MG63 (cell line): Measurements from ENCODE around the gene DRC7. TPM values are rescaled to one million over a fixed set of nuclear protein-coding genes. Genes with fewer than 3 reads are reported as not detected.
A peak's percentile ranks its signal among the peaks of the same experiment; 100 is the strongest.
"Not testable (repeated sequence)": the region's sequence is repeated elsewhere in the genome, so short reads cannot be mapped to it uniquely, and the experiment has no call there.

Source experiments
- DNase-seq: peaks from one replicate; pipeline ENCODE4 v3.0.0-alpha.2; 2020
- H3K27me3 ChIP-seq: fragments of 250-450 bp; sonication (Bioruptor Pico); 2 replicates; pipeline ENCODE4 v1.5.1; 2020; ENCODE audit warnings: mild to moderate bottlenecking, moderate library complexity
- H3K36me3 ChIP-seq: fragments of 250-450 bp; sonication (Bioruptor Pico); 2 replicates; pipeline ENCODE4 v1.5.1; 2020; ENCODE audit warnings: mild to moderate bottlenecking, moderate library complexity
- H3K4me3 ChIP-seq: fragments of 250-450 bp; sonication (Bioruptor Pico); 2 replicates; pipeline ENCODE4 v1.5.1; 2020; ENCODE audit warnings: mild to moderate bottlenecking, moderate library complexity
- H3K9me3 ChIP-seq: fragments of 250-450 bp; sonication (Bioruptor Pico); 2 replicates; pipeline ENCODE4 v1.5.1; 2020; ENCODE audit warnings: mild to moderate bottlenecking, moderate library complexity
- total RNA-seq: library from RNA; depleted of rRNA; stranded (reverse); fragments of >200 nt; shearing (Covaris generic); gene quantifications from 2 replicates; pipeline ENCODE4 v1.2.3, GENCODE V29; 2014; ENCODE audit warnings: low replicate concordance

DRC7 gene
- total RNA-seq, 1 experiment from 2014 or later: not detected

DNA sequence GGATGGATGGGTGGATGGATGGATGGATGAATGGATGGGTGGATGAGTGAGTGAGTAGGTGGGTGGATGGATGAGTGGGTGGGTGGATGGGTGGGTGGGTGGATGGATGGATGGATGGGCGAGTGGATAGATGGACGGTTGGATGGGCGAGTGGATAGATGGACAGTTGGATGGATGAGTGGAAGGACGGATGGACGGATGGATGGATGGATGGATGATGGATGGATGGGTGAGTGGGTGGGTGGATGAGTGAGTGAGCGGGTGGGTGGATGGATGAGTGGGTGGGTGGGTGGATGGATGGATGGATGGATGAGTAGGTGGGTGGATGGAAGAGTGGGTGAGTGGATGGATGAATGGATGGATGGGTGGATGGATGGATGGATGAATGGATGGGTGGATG is 35.2 kb downstream of the DRC7 start:
- not testable (repeated sequence) for H3K27me3 ChIP-seq, H3K4me3 ChIP-seq

DNA sequence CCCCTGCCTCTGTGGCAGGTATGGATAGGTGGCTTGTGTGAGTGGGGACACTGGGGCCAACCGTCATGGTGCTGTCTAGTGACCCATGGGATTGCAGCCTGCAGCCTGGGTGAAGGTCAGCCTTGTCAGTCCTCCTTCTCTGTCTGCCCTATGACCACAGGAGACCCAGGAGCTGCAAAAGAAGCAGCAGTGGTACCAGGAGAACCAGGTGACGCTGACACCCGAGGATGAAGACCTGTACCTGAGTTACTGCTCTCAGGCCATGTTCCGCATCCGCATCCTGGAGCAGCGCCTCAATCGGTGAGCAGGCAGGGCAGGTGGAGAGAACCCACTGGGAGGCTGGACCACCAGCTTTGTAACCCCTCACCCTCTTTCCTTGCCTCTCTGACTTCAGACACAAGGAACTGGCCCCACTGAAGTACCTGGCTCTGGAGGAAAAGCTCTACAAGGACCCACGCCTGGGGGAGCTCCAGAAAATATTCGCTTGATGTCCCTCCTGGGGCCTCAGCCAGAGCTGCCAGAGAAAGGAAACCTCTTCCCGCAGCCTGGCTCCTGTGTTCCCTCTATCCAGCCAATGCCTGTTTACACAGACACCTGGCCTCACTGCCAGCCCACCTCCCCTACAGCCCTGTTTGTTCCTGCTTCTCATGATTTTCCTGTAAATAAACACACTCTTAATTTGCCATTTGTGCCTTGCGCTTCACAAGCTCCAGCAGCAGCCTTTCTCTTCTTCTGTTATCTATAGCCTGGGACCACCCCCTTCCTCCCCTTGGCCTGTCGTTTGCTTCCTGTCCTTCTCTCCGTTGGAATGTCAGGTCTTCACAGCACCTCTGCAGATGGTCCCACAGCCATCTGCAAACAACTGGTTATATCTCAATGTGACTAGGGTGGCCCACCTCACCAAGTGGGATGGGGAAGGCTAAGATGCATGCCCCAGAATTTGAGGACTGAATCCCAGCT is 36.4 kb downstream of the DRC7 start:
- DNase-seq: no peak
- Histone ChIP-seq H3K9me3 (peaks cover 2% of the 10 kb centered on the region; the same call in 1 of the 2 replicates), H3K4me3 (no peak overlapping the region), H3K27me3 (no peaks in the 10 kb centered on the region), H3K36me3 (no peaks in the 10 kb centered on the region; the same call in 1 of the 2 replicates)

More for the DNA sequence above, 35.2 kb downstream of the DRC7 start:
- not testable (repeated sequence) for H3K9me3 ChIP-seq, H3K36me3 ChIP-seq, DNase-seq

DNA sequence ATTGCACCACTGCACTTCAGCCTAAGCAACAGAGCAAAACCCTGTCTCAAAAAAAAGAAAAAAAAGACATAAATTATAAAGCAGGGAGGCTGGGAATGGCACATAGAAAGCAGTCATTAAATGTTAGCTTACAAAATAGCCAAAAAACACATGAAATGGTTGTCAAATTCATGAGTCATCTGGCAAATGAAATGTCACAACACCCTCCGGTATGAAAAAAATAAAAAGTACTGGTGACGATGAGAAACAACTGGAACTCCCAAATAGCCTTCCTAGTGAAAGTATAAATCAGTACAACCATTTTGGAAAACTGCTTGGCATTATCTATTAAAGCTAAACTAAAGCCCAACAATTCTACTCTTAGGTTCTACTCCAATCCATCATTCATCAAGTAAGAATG is 37.4 kb downstream of the DRC7 start:
- H3K27me3 ChIP-seq: no peaks in the 10 kb centered on the region
- no peak overlapping the region for H3K4me3 ChIP-seq
- no peak for DNase-seq
- H3K9me3 ChIP-seq: peaks cover 2% of the 10 kb centered on the region; the same call in 1 of the 2 replicates
- H3K36me3 ChIP-seq: peaks cover under 1% of the 10 kb centered on the region

DNA sequence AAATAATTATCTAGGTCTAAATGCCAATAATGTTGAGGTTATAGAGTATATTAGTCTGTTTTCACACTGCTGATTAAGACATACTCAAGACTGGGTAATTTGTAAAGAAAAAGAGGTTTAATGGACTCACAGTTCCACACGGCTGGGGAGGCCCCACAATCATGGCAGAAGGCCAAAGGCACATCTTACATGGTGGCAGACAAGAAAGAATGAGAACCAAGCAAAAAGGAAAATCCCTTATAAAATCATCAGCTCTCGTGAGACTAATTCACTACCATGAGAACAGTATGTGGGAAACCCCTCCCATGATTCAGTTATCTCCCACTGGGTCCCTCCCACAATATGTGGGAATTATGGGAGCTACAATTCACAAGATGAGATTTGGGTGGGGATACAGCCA is 38.1 kb downstream of the DRC7 start:
- Histone ChIP-seq H3K27me3 (no peaks in the 10 kb centered on the region), H3K36me3 (peaks cover 7% of the 10 kb centered on the region), H3K4me3 (no peak overlapping the region), H3K9me3 (peaks cover 2% of the 10 kb centered on the region; the same call in 1 of the 2 replicates)
- no peak for DNase-seq

DNA sequence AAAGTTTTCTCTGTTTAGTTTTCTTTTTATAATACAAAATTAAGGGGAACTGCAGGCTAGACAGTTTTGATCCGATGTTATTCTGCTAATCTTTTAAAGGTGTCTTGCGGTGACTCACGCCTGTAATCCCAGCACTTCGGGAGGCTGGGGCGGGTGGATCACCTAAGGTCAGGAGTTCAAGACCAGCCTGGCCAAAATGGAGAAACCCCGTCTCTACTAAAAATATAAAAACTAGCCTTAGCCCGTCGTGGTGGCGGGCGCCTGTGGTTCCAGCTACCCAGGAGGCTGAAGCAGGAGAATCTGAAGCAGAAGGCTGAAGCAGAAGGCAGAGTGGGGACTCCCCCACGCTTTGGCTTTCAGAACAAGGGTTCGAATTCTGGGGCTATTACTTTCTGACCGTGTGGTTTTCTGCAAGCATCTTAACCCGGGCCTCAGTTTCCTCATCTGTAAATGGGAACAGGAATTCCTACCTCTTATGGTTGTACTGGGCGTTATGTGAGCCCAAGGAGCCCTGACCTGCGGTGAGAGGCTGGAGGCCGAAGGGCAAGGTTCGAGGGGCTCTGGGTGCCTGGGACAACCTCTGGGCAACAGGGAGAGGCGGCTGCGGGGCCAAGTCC is 39.8 kb downstream of the DRC7 start:
- Histone ChIP-seq H3K9me3 (peaks cover 2% of the 10 kb centered on the region; the same call in 1 of the 2 replicates), H3K4me3 (peak overlapping the region; percentile 94), H3K27me3 (no peaks in the 10 kb centered on the region), H3K36me3 (peaks cover 13% of the 10 kb centered on the region)
- DNase-seq: no peak

DNA sequence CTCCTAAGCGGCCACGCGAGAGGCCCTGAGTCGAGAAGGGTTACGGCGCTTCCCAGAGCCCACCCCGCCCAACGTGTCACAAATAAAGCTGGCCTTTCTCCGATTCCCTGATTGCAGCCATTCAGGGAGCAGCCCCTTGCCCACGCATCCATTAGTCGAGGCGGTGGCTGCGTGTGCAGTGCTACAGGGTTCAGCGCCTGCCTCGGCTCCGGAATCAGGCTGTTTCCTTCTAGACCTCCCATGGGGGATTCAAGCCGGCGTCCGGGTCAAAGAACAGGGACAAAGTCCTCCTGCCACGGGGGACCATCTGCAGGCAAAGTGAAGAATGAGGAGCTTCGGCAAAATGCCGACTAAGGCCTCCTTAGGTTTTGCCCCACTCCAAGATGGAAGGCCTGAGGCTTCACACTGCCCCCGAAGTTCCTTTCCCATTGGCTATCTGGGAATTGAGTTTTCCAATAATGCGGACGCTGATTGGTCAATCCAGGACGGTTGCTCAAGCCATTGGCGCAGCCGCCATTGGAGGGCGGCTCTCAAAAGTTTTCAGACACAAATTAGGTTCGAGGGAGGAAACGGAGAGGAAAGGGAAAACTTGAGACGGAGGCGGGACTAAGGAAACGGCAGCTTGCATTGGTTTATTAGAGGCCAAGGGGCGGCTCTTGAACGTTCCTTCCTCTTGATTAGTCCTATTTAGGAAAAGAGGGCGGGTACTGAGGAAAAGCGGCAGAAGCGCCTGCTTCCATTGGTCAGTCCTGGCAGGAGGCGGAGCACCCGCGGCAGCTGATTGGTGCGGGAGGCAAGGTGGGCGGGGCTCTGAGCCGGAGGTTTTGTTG is 40.5 kb downstream of the DRC7 start:
- Histone ChIP-seq H3K36me3 (peaks cover 13% of the 10 kb centered on the region), H3K9me3 (peaks cover 2% of the 10 kb centered on the region; the same call in 1 of the 2 replicates), H3K27me3 (no peaks in the 10 kb centered on the region), H3K4me3 (peak overlapping the region; percentile 94)
- peak; percentile 100 for DNase-seq

DNA sequence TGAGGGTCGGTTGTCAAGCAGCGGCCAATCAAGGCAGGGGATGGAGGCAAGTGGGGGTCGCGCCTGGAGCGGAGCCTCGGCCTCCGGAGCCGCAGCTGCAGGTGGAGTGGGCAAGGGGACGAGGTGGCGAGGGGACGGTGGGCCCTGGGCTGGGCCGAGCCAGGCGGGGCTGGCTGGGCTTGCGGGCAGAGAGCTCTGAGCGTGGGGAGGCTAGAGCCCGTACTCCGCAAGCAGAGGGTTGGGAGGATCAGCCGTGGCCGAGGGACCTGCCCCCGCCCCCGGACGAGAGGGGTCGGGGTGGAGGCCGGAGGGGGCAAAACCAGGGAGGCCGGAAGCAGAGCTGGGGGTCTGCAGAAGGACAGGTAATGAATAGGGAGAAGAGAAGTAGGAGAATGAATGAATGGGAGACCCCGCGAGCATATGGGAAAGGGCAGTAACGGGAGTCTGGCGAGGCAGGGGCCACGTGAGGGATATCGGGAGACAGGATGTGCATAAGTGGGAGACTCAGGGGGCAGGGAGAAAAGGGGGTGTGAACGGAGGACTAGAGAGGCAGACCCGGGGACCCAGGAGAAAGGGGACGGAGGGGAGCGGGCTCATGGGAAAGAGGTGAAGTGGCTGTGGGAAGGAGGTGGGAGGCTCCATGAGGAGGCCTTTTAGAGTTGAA is 41.3 kb downstream of the DRC7 start, which contains the start of gene KATNB1:
Gene KATNB1, plus strand, starts transcription at position 16 of the 664 bp plus-strand sequence. CDS start 1,474 bp downstream, outside the sequence.
- peaks cover 16% of the 10 kb centered on the region for H3K36me3 ChIP-seq
- DNase-seq: peak; percentile 48

DNA sequence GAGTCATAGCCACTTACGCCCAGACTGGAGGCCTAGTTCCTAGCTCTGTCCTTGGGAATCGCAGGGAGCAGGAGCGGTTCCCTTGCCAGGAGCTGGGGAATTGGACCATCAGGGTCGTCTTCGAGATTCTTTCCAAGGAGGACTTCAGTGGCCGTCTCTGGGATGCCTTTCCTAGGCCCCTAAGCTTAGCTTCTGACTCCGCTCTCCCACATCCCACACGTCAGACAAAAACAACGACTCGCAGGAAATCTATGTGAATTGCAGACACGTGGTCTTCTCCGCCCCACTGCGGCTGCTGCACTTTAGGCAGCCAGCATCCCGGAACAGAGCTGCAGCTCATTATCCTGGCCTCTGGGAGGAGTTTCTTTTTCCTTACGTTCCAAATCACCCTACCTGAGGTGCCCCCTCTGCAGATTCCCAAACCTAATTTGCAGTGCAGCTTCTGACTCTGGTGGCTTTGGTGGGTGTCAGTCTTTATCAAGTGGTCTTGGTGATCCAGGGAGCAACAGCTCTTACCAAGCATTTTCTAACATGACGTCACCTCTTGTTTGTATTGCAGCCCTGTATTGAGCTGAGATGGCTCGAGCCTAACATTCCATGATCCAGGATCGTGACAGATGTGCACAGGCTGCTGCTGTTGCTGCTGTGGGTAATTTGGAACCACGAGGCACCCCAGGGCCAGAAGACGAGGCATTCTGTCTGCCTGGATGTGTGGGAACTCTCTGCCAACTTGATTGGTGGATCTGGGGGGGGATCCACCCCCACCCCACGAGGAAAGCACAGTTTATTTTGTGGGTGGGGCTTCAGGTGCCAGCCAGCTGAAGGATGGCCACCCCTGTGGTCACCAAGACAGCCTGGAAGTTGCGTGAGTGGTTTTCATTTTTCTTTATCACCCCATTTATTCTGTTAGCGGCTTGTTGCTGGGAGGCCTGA is 42.1 kb downstream of the DRC7 start:
- H3K9me3 ChIP-seq: peaks cover 2% of the 10 kb centered on the region; the same call in 1 of the 2 replicates
- no peaks in the 10 kb centered on the region for H3K27me3 ChIP-seq
- H3K4me3 ChIP-seq: peak overlapping the region; percentile 94
- DNase-seq: peak; percentile 77
- peaks cover 20% of the 10 kb centered on the region for H3K36me3 ChIP-seq

More for the DNA sequence above, 41.3 kb downstream of the DRC7 start, which contains the start of gene KATNB1:
- Histone ChIP-seq H3K9me3 (peaks cover 2% of the 10 kb centered on the region; the same call in 1 of the 2 replicates), H3K4me3 (peak within 1 kb of the TSS; percentile 94), H3K27me3 (no peaks in the 10 kb centered on the region)

DNA sequence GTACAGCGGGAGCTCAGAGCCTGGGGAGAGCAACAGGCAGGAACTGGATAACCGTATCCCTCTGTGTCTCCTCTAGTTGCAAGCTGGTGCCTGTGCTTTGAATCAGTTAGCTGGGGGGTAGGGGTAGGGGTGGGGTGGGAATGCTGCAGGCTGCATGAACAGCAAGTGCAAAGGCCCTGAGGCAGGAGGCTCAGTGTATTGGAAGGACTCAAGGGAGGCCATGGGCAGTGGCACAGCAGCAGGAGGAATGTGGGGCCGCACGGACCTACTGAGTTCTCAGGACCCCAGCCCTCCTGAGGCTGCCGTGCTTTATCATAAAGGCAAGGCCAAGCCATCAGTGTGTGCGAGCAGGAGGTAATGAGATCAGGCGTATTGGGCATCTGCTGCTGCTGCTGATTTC is 44.2 kb downstream of the DRC7 start:
- DNase-seq: no peak
- Histone ChIP-seq H3K4me3 (no peak overlapping the region), H3K27me3 (no peaks in the 10 kb centered on the region), H3K9me3 (no peaks in the 10 kb centered on the region), H3K36me3 (peaks cover 32% of the 10 kb centered on the region)

DNA sequence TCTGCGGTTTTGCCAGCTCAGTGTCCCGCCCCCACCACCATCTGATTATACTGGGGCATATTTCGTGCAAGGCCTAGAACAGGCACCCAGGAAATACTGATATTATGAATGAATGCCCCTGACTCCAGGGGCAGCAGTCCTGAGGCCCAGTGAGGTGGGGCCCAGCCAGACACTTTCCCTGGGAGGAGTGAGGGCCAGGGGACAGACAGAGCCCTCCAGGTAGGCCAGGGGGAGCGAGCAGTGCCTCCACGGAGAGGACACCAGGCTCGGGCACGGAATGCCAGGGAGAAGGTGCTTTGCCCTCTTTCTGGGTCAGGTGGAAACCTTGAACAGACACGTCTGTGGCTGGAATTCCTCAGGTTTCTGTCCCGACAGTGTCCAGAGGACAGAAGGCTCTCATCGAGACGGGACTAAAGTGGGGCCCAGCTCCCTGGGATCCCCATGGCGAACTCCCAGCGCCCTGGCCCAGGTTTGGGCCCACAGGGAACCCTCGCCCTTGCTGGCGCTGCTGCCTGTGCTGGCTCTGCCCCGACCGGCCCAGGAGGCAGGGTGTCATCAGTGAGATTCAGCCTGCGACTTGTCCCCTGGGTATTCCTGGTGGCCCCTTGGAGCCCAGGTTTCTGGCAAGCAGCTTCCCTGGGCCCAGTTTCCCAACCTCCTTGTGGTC is 45.3 kb downstream of the DRC7 start:
- peaks cover 43% of the 10 kb centered on the region for H3K36me3 ChIP-seq
- no peaks in the 10 kb centered on the region for H3K9me3 ChIP-seq
- H3K4me3 ChIP-seq: no peak overlapping the region
- no peak for DNase-seq
- no peaks in the 10 kb centered on the region for H3K27me3 ChIP-seq

DNA sequence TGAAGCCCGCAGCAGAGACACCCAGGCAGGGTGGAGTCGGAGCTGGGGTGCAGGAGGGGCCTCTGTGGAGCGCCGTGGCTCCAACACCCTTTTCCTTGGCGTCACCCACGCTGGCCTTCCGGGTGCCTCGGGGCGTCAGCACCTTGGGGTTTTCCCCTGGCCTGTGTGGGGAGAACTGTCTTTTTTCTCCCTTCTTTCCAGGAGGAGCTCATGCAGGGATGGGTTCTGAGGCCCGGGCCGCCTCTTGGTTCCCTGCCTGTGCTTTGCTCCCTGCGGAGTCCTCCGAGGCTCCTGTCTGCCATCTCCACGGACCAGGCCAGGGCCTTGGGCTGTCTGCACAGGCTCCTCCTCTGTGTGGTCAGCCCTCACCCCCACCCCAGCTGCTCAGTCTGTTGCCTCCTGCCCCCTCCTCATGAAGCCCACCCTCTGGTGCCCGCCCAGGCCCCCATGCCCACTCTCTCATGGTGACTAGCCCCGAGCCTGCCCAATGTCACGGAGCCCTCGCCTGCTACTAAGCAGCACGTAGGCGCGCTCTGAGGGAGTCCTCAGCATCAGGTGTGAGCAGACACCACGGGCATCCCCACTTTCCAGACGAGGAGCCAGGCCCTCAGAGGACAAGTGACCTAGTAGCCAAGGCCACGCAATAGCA is 45.9 kb downstream of the DRC7 start:
- H3K36me3 ChIP-seq: peaks cover 44% of the 10 kb centered on the region
- H3K4me3 ChIP-seq: no peak overlapping the region
- no peaks in the 10 kb centered on the region for H3K9me3 ChIP-seq
- H3K27me3 ChIP-seq: no peaks in the 10 kb centered on the region
- DNase-seq: no peak

DNA sequence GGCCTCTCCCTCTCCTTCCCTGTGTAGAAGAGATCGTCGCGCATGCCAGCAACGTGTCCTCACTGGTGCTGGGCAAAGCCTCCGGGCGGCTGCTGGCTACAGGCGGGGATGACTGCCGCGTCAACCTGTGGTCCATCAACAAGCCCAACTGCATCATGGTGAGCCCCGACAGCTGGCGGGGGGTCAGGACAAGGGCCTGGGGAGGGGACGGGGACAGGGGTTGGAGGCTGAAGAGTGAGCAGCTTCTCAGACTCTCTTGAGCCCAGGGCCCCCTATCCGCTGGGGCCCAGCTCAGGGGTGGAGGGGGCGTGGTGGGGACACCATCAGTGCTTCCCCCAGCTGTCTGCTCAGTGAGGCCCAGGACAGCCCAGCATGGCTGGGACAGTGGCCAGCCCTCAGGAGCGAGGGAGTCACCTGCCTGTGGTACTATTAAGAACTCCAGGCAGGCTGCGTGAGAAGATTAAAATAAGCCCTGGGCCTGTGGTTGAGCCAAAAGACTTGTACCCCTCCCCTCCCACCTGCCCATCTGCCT is 47.1 kb downstream of the DRC7 start:
- no peaks in the 10 kb centered on the region for H3K27me3 ChIP-seq
- DNase-seq: no peak
- H3K36me3 ChIP-seq: peaks cover 44% of the 10 kb centered on the region
- H3K9me3 ChIP-seq: no peaks in the 10 kb centered on the region
- no peak overlapping the region for H3K4me3 ChIP-seq

DNA sequence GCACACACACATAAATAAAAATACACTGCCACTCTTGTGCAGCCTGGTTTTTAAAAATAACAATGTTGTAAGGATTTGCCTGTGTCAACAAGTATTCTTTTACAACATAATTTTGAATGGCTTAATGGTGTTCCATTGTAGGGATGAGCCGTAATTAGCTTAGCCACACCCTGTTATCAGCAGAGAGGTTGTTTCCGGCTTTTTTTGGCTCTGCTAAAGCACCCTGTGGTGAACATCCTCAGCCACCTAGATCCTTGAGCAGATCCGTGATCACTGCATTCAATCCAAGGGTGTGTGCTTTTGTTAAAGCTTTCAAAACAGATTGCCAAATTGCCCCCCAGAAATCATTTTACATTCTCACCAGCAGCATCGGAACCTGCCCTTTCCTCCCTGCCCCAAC is 47.9 kb downstream of the DRC7 start:
- no peak for DNase-seq
- Histone ChIP-seq H3K36me3 (peaks cover 44% of the 10 kb centered on the region), H3K9me3 (no peaks in the 10 kb centered on the region), H3K27me3 (no peaks in the 10 kb centered on the region), H3K4me3 (no peak overlapping the region)

DNA sequence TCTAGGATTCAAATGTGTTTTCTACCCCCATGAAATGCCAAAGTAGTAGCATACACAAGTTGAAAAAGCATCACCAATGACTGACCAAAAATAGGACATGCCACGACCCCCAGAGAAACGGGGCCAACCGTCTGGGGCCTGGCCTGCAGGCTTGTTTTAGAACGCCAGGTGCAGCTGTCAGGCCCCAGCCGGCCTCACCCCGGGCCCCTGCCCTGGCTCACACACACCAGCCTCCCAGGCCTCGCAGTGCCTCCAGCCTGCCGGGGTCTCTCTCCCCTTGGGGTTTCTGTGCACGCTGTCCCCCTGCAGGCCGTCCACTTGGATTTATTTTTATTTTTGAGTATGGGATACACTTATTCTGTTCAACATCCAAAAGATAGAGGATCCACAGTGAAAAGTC is 48.9 kb downstream of the DRC7 start:
- Histone ChIP-seq H3K4me3 (no peak overlapping the region), H3K9me3 (no peaks in the 10 kb centered on the region), H3K27me3 (no peaks in the 10 kb centered on the region), H3K36me3 (peaks cover 38% of the 10 kb centered on the region)
- no peak for DNase-seq
